Measurements from ENCODE around the gene TSPAN12.

Gene TSPAN12

GRCh38 chr7:120799147-120799546 is 58.8 kb downstream of the TSPAN12 start:
- no peak for TF ChIP-seq CTCF (IDR thresholded peaks at IDR 0.05; ENCODE audit: control insufficient read depth, extremely low read depth, insufficient read depth)
- no peak for DNase-seq (ENCODE audit: low read depth)
- no peak overlapping the region for H3K4me3 ChIP-seq (ENCODE audit: low read depth, low read length)

GRCh38 chr7:120797026-120797645 is 60.8 kb downstream of the TSPAN12 start:
- no peak for DNase-seq (ENCODE audit: low read depth)
- H3K4me3 ChIP-seq (ENCODE audit: low read depth, low read length), result no peak overlapping the region
- TF ChIP-seq CTCF (IDR thresholded peaks at IDR 0.05; ENCODE audit: control insufficient read depth, extremely low read depth, insufficient read depth), result no peak

- no peak for DNase-seq (ENCODE audit: low read depth)
- H3K4me3 ChIP-seq (ENCODE audit: low read depth, low read length), result no peak overlapping the region
- TF ChIP-seq CTCF (IDR thresholded peaks at IDR 0.05; ENCODE audit: control insufficient read depth, extremely low read depth, insufficient read depth), result no peak
These were observed 63.7 kb downstream of the TSPAN12 start for GRCh38 chr7:120794106-120794729.

GRCh38 chr7:120793213-120793936 is 64.6 kb downstream of the TSPAN12 start:
- no peak for TF ChIP-seq CTCF (IDR thresholded peaks at IDR 0.05; ENCODE audit: control insufficient read depth, extremely low read depth, insufficient read depth)
- H3K4me3 ChIP-seq (ENCODE audit: low read depth, low read length), result no peak overlapping the region
- DNase-seq (ENCODE audit: low read depth), result no peak

- no peak for DNase-seq (ENCODE audit: low read depth)
- no peak overlapping the region for H3K4me3 ChIP-seq (ENCODE audit: low read depth, low read length)
- TF ChIP-seq CTCF (IDR thresholded peaks at IDR 0.05; ENCODE audit: control insufficient read depth, extremely low read depth, insufficient read depth), result no peak
These were observed 65.1 kb downstream of the TSPAN12 start for GRCh38 chr7:120792861-120793130.

GRCh38 chr7:120792091-120792860 is 65.7 kb downstream of the TSPAN12 start:
- peak; percentile 86 for TF ChIP-seq CTCF (IDR thresholded peaks at IDR 0.05; ENCODE audit: control insufficient read depth, extremely low read depth, insufficient read depth)
- peak; percentile 30 for DNase-seq (ENCODE audit: low read depth)
- no peak overlapping the region for H3K4me3 ChIP-seq (ENCODE audit: low read depth, low read length)
